ENCODE results near the gene CPPED1. TPM values are rescaled to one million over a fixed set of nuclear protein-coding genes. Genes with fewer than 3 reads are reported as not detected.
"Not testable (repeated sequence)": the region's sequence is repeated elsewhere in the genome, so short reads cannot be mapped to it uniquely, and the experiment has no call there.

CPPED1 gene
- total RNA-seq, 1 experiment from 2014 or later = 8.1 TPM

DNA sequence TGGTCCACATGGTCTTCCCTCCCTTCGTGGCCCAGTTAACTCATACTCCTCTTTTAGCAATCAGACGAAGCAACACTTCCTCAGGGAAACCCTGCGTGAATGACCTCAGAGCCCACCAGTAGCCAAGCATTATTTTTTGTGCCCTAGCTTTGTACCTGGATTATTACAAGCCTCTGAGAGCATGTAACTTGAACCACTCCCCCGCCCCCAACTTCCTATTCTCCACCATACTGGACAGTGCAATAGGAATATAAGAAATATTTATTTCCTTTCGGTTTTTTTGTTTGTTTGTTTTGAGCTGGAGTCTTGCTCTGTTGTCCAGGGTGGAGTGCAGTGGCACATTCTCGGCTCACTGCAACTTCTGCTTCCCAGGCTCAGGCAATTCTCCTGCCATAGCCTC lies 2.9 kb downstream of the CPPED1 start:
- Histone ChIP-seq H3K4me2 (ENCODE audit: low read length) (no peak overlapping the region), H3K27ac (ENCODE audit: low read depth, low read length) (no peak overlapping the region), H3K4me3 (replicated peaks in 1 of 2; ENCODE audit: low read depth in 1 of 2, low read length in 2 of 2) (no peak overlapping the region), H3K9me2 (ENCODE audit: insufficient read depth) (no peaks in the 10 kb centered on the region), H3K79me2 (ENCODE audit: insufficient read depth, low read length) (peaks cover 8% of the 10 kb centered on the region), H4K20me1 (ENCODE audit: insufficient read depth) (no peaks in the 10 kb centered on the region), H2AFZ (ENCODE audit: low read depth, low read length, poor library complexity, severe bottlenecking) (no peak overlapping the region), H3K36me3 (ENCODE audit: control insufficient read depth in 1 of 2, insufficient read depth in 2 of 2, low read length in 2 of 2) (no peaks in the 10 kb centered on the region), H3K9me3 (ENCODE audit: control insufficient read depth in 1 of 2, insufficient read depth in 1 of 2, low read depth in 1 of 2, low read length in 2 of 2) (no peaks in the 10 kb centered on the region), H3K27me3 (ENCODE audit: insufficient read depth, low read length) (no peaks in the 10 kb centered on the region), H3K4me1 (ENCODE audit: control insufficient read depth in 1 of 2, insufficient read depth in 2 of 2, low read length in 2 of 2) (peaks cover 10 to 30% of the 10 kb centered on the region in 2 experiments; a peak in 3 of 4 replicates), H3K9ac (ENCODE audit: low read length) (no peak overlapping the region)
- intact Hi-C loops (cut with micrococcal nuclease) = loop anchor here (5.0 kb wide), 1 partner anchor 229 kb away; no protein-coding TSS in a partner anchor
- no peak for ATAC-seq
- POLR2A ChIA-PET = no interaction called here
- BruUV-seq (replicated peaks) = no TSS peak
- RAD21 ChIA-PET (ENCODE audit: low non-redundant PET in 1 of 2, low total read pairs in 2 of 2, uncharacterized antibody in 2 of 2, unreplicated experiment in 2 of 2) = no interaction called here
- TF ChIP-seq ZFX (IDR thresholded peaks at IDR 0.05) (no peak), POLR2A (IDR thresholded peaks at IDR 0.05; ENCODE audit: borderline replicate concordance, extremely low read depth, insufficient read depth, insufficient read length) (no peak), CEBPB (IDR thresholded peaks at IDR 0.05; ENCODE audit: low read depth) (no peak), ZNF274 (IDR thresholded peaks at IDR 0.05; ENCODE audit: low read depth, low read length) (no peak)
- DNase-seq (ENCODE audit: low read depth, low spot score) = no peak
- CTCF ChIA-PET = no interaction called here

DNA sequence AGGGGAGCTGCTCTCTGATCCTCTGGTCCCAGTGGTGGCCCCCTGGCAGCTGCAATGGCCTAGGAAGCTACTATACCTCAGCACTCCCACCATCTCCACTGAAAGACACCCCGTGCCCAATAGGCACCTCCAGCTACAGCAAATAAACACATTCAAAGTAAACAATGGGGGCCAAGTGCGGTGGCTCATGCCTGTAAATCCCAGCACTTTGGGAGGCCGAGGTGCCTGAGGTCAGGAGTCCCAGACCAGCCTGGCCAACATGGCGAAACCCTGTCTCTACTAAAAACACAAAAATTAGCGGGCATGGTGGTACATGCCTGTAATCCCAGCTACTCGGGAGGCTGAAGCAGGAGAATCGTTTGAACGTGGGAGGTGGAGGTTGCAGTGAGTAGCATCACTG lies 3.7 kb downstream of the CPPED1 start:
- POLR2A ChIA-PET; RAD21 ChIA-PET (ENCODE audit: low non-redundant PET in 1 of 2, low total read pairs in 2 of 2, uncharacterized antibody in 2 of 2, unreplicated experiment in 2 of 2); DNase-seq (ENCODE audit: low read depth, low spot score); H3K9me2 ChIP-seq (ENCODE audit: insufficient read depth); H3K4me3 ChIP-seq (replicated peaks in 1 of 2; ENCODE audit: low read depth in 1 of 2, low read length in 2 of 2); H3K27me3 ChIP-seq (ENCODE audit: insufficient read depth, low read length); H3K4me2 ChIP-seq (ENCODE audit: low read length); CTCF ChIA-PET; H3K79me2 ChIP-seq (ENCODE audit: insufficient read depth, low read length); H2AFZ ChIP-seq (ENCODE audit: low read depth, low read length, poor library complexity, severe bottlenecking); H3K9me3 ChIP-seq (ENCODE audit: control insufficient read depth in 1 of 2, insufficient read depth in 1 of 2, low read depth in 1 of 2, low read length in 2 of 2); ATAC-seq; BruUV-seq (replicated peaks); H3K36me3 ChIP-seq (ENCODE audit: control insufficient read depth in 1 of 2, insufficient read depth in 2 of 2, low read length in 2 of 2); H4K20me1 ChIP-seq (ENCODE audit: insufficient read depth); H3K9ac ChIP-seq (ENCODE audit: low read length); H3K27ac ChIP-seq (ENCODE audit: low read depth, low read length): not testable (repeated sequence)
- intact Hi-C loops (cut with micrococcal nuclease) = loop anchor here (5.0 kb wide), 1 partner anchor 228 kb away; no protein-coding TSS in a partner anchor
- H3K4me1 ChIP-seq (ENCODE audit: control insufficient read depth in 1 of 2, insufficient read depth in 2 of 2, low read length in 2 of 2) = peaks cover 10 to 30% of the 10 kb centered on the region in 2 experiments; a peak in 3 of 4 replicates

DNA sequence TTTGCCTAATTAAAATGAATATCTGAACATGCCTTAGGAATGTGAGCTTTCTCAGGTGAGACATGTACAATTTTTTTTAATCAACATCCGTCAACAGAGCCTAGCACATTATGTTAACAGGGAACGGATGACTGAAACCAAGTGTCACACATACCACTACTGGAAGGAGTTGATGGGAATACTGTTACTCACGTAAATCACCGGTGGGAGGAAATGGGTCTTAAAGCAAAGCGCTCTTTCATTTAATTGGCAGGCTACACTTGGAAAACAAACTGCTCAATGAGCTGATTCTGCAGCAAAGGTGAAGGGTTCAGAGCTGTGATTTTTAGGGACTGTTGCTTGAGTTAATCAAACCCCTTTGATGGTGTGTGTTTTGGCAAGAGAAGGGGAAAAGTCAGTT lies 4.8 kb downstream of the CPPED1 start:
- CTCF ChIA-PET = no interaction called here
- TF ChIP-seq EZH2 (IDR thresholded peaks at IDR 0.05) (no peak), SIN3A (IDR thresholded peaks at IDR 0.05; ENCODE audit: low read depth) (no peak), YY1 (IDR thresholded peaks at IDR 0.05; ENCODE audit: extremely low read depth, insufficient replicate concordance, low read depth, low read length) (no peak), FOSL1 (IDR thresholded peaks at IDR 0.05; ENCODE audit: low read depth) (no peak), ZFX (IDR thresholded peaks at IDR 0.05) (no peak), CBX3 (IDR thresholded peaks at IDR 0.05; ENCODE audit: low read depth) (no peak), SRF (IDR thresholded peaks at IDR 0.05; ENCODE audit: low read depth) (no peak), EGR1 (IDR thresholded peaks at IDR 0.05; ENCODE audit: low read depth) (no peak), ATF3 (IDR thresholded peaks at IDR 0.05) (no peak), ZNF274 (IDR thresholded peaks at IDR 0.05; ENCODE audit: low read depth, low read length) (no peak), JUND (IDR thresholded peaks at IDR 0.05) (no peak), CEBPB (IDR thresholded peaks at IDR 0.05; ENCODE audit: low read depth) (no peak), TCF7L2 (IDR thresholded peaks at IDR 0.05; ENCODE audit: borderline replicate concordance, extremely low read depth, insufficient read depth, insufficient read length) (no peak), POLR2A (IDR thresholded peaks at IDR 0.05; ENCODE audit: borderline replicate concordance, extremely low read depth, insufficient read depth, insufficient read length) (no peak), RAD21 (IDR thresholded peaks at IDR 0.05; ENCODE audit: low read depth) (no peak), POLR2AphosphoS5 (IDR thresholded peaks at IDR 0.05; ENCODE audit: low read depth, low read length) (no peak)

More for the DNA sequence above, 4.8 kb downstream of the CPPED1 start:
- Histone ChIP-seq H3K36me3 (ENCODE audit: control insufficient read depth in 1 of 2, insufficient read depth in 2 of 2, low read length in 2 of 2) (no peaks in the 10 kb centered on the region), H3K9me2 (ENCODE audit: insufficient read depth) (no peaks in the 10 kb centered on the region), H3K9me3 (ENCODE audit: control insufficient read depth in 1 of 2, insufficient read depth in 1 of 2, low read depth in 1 of 2, low read length in 2 of 2) (no peaks in the 10 kb centered on the region), H4K20me1 (ENCODE audit: insufficient read depth) (no peaks in the 10 kb centered on the region), H3K27me3 (ENCODE audit: insufficient read depth, low read length) (no peaks in the 10 kb centered on the region), H3K79me2 (ENCODE audit: insufficient read depth, low read length) (peaks cover 8% of the 10 kb centered on the region), H3K4me2 (ENCODE audit: low read length) (no peak overlapping the region), H3K27ac (ENCODE audit: low read depth, low read length) (no peak overlapping the region), H2AFZ (ENCODE audit: low read depth, low read length, poor library complexity, severe bottlenecking) (no peak overlapping the region), H3K9ac (ENCODE audit: low read length) (no peak overlapping the region), H3K4me1 (ENCODE audit: control insufficient read depth in 1 of 2, insufficient read depth in 2 of 2, low read length in 2 of 2) (peaks cover 6 to 22% of the 10 kb centered on the region in 2 experiments; a peak in 3 of 4 replicates), H3K4me3 (replicated peaks in 1 of 2; ENCODE audit: low read depth in 1 of 2, low read length in 2 of 2) (no peak overlapping the region)
- ChIA-PET RAD21 (ENCODE audit: low non-redundant PET in 1 of 2, low total read pairs in 2 of 2, uncharacterized antibody in 2 of 2, unreplicated experiment in 2 of 2) (no interaction called here), POLR2A (no interaction called here)
- no TSS peak for BruUV-seq (replicated peaks)
- DNase-seq (ENCODE audit: low read depth, low spot score) (no peak), ATAC-seq (no peak)
- intact Hi-C loops (cut with micrococcal nuclease) = no loop called here
